ENCODE results near the gene IFT122. TPM values are rescaled to one million over a fixed set of nuclear protein-coding genes. Genes with fewer than 3 reads are reported as not detected.
A peak's percentile ranks its signal among the peaks of the same experiment; 100 is the strongest.

IFT122 gene
- total and polyA plus RNA-seq, 10 donors = 5.2 to 31.3 (median 18.1) TPM

GRCh38 chr3:129417326-129417725 is 22.7 kb upstream of the IFT122 start:
- H3K9me3 ChIP-seq = no peaks in the 10 kb centered on the region
- WGBS, 5 donors = 28 to 56% (median 42%) methylated on average over 1 of the region's 1 CpG
- intact Hi-C loops (cut with DNase I; ENCODE audit: low total_unique reads) = no loop called here
- no peak overlapping the region for H3K4me3 ChIP-seq
- no peak for DNase-seq
- TF ChIP-seq POLR2A (IDR thresholded peaks at IDR 0.05) = no peak
- no peak for TF ChIP-seq POLR2AphosphoS5 (IDR thresholded peaks at IDR 0.05)
- no peak for TF ChIP-seq CTCF (IDR thresholded peaks at IDR 0.05 in 8 of 11, conservative IDR thresholded peaks at IDR 0.05 in 3 of 11)
- no peaks in the 10 kb centered on the region for H3K27me3 ChIP-seq (replicated peaks in 1 of 7)
- no peaks in the 10 kb centered on the region for H3K36me3 ChIP-seq
- H3K27ac ChIP-seq = peak overlapping the region in 4 of 8 donors; percentile 28 to 63 (median 34)
- peaks cover 0 to 6% (median 0%) of the 10 kb centered on the region in 6 donors for H3K4me1 ChIP-seq

DNA sequence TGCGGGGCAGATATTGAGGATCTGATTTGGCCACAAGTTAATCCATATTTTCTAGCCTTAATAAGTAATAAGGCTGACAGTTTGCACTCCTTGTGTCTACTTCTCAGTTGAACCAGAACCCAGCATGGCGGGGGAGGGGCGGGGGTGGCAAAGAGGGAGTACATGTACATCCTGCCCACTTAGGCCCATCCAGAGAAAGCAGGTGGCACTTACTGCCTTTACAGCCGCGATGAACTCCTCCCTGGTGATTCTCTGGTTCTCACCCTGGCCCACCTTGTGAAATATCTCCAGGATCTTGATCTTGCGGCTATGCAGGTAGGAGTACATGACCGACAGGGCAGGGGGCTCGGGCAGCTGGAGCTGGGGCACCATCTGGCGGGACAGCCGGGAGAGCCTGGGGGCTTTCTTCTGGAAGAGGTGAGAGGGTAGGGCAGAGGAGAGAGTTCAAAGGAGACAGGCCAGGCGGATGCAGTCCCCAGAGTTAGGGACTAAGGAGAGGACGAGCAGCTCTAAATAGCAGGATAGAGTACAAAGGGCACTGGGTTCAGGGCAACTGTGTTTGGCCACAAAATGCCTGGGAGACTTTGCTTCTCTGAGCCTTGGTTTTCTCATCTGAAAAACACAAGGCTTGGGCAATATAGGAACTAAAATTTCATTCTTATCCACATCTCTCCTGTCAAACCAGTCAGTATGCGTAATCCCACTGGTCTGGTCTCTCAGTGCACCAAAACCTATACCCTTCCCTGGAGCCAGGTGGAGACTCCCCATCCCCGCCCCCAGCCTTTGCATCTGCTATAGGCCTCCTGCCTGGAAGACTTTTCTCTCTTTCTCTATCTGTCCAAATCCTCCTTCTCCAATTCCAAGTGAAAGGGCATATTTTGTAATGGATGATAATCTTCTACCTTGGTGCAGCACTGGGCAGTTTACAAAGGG is 21.7 kb upstream of the IFT122 start:
- TF ChIP-seq POLR2A (IDR thresholded peaks at IDR 0.05) (no peak), CTCF (IDR thresholded peaks at IDR 0.05 in 8 of 11, conservative IDR thresholded peaks at IDR 0.05 in 3 of 11) (no peak), POLR2AphosphoS5 (IDR thresholded peaks at IDR 0.05) (no peak)
- no peaks in the 10 kb centered on the region for H3K9me3 ChIP-seq
- no peak for DNase-seq
- 89 to 95% (median 94%) methylated on average over 14 of the region's 14 CpGs for WGBS, 5 donors
- peak overlapping the region in 3 of 8 donors; percentile 28 to 40 (median 29) for H3K27ac ChIP-seq
- no peak overlapping the region for H3K4me3 ChIP-seq
- intact Hi-C loops (cut with DNase I; ENCODE audit: low total_unique reads) = no loop called here
- H3K27me3 ChIP-seq (replicated peaks in 1 of 7) = no peaks in the 10 kb centered on the region
- H3K36me3 ChIP-seq = no peaks in the 10 kb centered on the region
- peaks cover 0 to 6% (median 0%) of the 10 kb centered on the region in 6 donors for H3K4me1 ChIP-seq

DNA sequence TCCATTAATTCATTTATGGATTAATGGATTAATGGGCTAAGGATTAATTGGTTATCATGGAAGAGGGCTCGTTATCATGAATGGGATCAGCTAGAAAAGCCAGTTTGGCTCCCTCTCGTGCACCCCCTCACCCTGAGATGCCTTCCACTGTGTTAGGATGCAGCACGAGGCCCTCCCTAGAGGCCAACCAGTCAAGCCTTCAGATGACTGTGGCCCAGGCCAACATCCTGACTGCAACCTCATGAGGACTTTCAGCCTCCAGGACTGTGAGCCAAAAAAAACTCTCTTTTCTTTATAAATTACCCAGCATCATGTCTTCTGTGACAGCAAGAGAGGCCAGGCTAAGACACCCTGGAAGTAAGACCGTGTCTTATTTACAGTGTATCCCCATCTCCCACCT is 20.5 kb upstream of the IFT122 start:
- 85 to 93% (median 91%) methylated on average over 4 of the region's 4 CpGs for WGBS, 5 donors
- TF ChIP-seq POLR2AphosphoS5 (IDR thresholded peaks at IDR 0.05) = no peak
- TF ChIP-seq POLR2A (IDR thresholded peaks at IDR 0.05) = no peak
- TF ChIP-seq CTCF (IDR thresholded peaks at IDR 0.05 in 8 of 11, conservative IDR thresholded peaks at IDR 0.05 in 3 of 11) = no peak
- no peak overlapping the region for H3K27ac ChIP-seq
- no peak overlapping the region for H3K4me3 ChIP-seq
- intact Hi-C loops (cut with DNase I; ENCODE audit: low total_unique reads) = no loop called here
- H3K4me1 ChIP-seq = peaks cover 0 to 15% (median 3%) of the 10 kb centered on the region in 6 donors
- no peaks in the 10 kb centered on the region for H3K36me3 ChIP-seq
- H3K27me3 ChIP-seq (replicated peaks in 1 of 7) = no peaks in the 10 kb centered on the region
- DNase-seq = no peak
- peaks cover 0 to 3% (median 0%) of the 10 kb centered on the region in 8 donors for H3K9me3 ChIP-seq

DNA sequence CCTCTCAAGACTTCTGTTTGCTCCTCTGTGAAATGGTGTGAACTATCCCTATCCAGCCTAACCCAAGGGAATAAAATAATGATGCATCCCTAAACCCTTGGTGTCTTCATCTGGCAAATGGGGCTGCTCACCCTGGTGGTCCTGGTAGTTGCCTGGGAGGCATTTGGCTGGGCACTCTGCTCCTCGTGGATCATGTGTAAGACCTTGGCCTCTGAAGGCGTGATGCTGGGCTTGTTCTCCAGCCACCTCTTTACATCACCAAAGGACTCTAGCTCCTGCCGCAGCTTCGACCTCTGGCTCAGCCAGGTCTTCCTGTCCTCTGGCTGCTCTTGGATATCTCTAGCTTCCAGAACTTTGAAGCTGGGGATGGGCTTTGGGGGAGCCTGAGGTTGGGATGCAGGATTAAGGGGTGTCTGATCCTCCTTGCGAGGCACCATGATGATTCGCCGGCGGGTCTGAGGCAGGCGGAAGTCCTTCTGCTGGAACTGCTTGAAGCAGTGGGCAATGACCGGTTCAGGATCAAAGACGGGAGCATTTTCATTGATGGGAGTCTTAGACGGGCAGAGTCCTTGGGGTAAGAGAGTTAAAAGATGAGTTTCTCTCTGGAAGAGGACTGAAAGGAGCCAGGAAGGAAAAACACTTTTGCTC is 18.7 kb upstream of the IFT122 start:
- WGBS, 5 donors = 90 to 96% (median 95%) methylated on average over 12 of the region's 12 CpGs
- Histone ChIP-seq H3K9me3 (peaks cover 0 to 9% (median 0%) of the 10 kb centered on the region in 8 donors), H3K4me1 (peaks cover 0 to 18% (median 3%) of the 10 kb centered on the region in 6 donors), H3K36me3 (no peaks in the 10 kb centered on the region), H3K27me3 (replicated peaks in 1 of 7) (no peaks in the 10 kb centered on the region), H3K27ac (no peak overlapping the region), H3K4me3 (no peak overlapping the region)
- no peak for DNase-seq
- TF ChIP-seq POLR2AphosphoS5 (IDR thresholded peaks at IDR 0.05) (no peak), CTCF (IDR thresholded peaks at IDR 0.05 in 8 of 11, conservative IDR thresholded peaks at IDR 0.05 in 3 of 11) (no peak), POLR2A (IDR thresholded peaks at IDR 0.05) (no peak)
- intact Hi-C loops (cut with DNase I; ENCODE audit: low total_unique reads) = no loop called here

Data from spleen (tissue), 11 donors.